Non-pigmented ciliary epithelial cell (primary cell): ENCODE results near the gene SLC25A47.

Experiments
- DNase-seq: peaks from one replicate; pipeline ENCODE4 v3.0.0-alpha.2; 2010; ENCODE audit warnings: low read depth

The SLC25A47 gene

DNA sequence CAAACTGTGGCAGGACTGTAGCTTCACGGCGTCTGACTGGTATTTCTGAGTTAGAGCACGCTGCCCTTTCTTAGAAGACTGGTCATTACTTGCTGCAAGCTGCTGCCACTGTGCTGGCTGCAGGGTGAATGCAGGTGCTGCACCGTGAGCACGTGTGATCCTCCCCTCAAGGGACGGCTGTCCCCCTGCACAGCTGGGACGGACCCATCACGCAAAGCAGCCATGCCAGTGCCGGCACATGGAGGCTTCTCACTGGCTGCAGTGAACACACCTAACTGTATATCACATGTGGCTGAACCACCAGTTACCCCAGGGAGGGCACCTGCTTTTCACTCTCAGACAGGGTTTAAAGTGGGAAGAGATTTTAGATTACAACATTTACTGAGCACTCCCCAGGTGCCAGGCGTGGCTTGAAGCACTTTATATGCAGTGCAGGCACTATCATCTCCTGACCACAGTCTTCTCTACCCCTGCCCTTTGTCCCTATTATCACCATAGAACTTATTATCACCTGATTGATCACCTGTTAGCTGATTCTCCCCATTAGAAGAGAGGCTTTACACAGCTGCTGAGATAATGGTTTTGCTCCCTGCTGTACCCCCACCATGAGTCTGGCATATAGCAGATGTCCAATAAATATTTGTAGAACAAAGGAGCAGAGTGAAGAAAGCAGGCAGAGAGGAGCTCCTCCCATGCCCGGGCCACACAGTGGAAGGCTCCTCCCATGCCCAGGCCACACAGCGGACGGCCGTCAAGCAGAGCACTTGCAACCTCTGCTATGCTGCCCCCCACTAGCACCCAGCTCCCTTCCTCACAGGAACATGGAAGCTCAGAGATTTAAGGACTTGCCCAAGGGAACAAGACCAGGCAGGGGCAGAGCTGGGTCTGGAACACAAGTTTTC lies 25.9 kb downstream of the SLC25A47 start:
- no peak for DNase-seq

DNA sequence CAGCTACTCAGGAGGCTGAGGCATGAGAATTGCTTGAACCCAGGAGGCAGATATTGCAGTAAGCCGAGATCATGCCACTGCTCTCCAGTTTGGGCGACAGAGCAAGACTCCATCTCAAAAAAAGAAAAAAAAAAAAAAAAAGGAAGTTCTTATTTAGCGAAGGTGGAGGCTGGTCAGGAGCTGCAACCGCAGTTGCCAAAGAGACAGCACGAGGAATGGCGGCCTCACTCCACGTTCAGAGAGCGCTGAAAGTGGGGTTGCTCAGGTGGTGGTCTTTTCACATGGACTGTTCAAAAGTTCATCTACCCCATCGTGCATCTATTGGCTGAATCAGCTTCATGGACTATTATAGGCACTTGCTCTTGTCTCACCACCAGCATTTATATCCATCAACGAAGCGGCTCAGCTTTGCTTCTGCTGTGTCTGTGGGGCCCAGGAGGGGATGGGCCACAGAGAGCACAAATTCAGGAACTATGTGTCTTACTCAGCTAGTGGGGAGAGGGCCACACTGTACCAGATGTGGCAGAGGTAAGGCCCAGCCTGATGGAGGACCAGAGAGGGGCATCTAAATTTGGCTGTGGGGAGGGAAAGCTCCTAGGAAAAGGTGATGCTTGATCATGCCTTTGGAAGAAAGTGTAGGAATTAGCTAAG lies 27.3 kb downstream of the SLC25A47 start:
- DNase-seq: no peak

DNA sequence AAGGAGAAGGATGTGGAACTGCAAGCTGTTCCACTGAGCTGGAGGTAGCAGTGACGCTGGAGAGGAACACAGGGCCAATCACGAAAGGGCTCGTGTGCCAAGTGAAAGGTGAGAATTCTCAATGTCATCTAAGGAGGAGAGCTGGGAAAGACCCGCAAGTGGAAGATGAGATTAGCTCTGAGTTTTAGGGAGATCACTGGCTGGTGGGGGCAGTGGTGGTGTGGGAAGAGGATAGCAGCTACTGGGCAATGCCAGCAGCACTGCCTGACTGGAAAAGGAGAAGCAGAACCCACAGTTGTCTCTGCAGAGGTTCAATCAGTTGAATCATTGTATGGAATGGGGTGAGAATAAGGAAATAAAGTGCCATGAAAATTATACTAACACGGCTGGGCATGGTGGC lies 27.8 kb downstream of the SLC25A47 start:
- no peak for DNase-seq

DNA sequence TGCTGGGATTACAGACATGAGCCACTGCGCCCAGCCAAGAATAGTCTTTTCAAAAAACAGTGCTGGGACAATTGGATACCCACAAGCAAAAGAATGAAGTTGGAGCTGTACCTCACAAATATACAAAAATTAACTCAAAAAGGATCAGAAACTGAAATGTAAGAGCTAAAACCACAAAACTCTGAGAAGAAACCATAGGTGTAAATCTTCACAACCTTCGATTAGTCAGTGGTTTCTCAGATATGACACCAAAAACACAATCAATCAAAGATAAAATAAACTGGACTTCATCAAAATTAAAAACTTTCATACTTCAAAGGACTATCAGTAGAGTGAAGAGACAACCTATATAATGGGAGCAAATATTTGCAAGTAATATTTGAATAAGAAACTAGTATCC lies 35.3 kb downstream of the SLC25A47 start:
- DNase-seq: no peak

DNA sequence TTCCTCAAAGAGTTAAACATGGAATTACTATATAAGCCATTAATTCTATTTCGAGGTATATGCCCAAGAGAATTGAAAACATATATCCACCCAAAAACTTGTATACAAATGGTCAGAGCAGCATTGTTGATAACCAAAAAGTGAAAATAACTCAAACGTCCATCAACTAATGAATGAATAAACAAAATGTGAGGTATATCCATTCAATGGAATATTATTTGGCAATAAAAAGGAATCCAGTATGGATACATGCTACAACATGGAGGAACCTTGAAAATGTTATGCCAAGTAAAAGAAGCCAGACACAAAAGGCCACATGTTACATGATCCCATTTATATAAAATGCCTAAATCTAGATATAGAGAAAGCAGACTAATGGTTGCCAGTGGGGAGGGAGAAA lies 36.0 kb downstream of the SLC25A47 start:
- DNase-seq: no peak

- no peak for DNase-seq
These were observed 36.7 kb downstream of the SLC25A47 start for GRCh38 chr14:100359881-100360280.

DNA sequence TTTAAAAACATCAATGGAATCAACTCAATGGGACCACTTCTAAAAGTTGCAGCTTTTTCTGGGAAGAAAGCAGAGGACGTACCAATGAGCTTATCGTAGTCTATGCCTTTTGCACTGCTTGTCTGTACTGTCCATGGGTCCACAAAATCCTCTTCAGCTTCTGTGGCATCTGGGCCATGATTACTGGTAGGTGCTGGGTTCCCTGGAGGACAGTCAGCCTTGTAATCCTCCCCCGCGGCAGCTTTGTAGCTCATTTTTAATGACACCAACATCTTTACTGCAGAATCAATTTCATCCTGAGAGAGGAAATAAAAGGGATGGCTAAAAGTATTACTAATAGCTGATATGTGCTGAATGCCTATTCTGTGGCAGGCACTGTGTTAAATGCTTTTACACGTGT lies 38.5 kb downstream of the SLC25A47 start:
- DNase-seq: no peak

DNA sequence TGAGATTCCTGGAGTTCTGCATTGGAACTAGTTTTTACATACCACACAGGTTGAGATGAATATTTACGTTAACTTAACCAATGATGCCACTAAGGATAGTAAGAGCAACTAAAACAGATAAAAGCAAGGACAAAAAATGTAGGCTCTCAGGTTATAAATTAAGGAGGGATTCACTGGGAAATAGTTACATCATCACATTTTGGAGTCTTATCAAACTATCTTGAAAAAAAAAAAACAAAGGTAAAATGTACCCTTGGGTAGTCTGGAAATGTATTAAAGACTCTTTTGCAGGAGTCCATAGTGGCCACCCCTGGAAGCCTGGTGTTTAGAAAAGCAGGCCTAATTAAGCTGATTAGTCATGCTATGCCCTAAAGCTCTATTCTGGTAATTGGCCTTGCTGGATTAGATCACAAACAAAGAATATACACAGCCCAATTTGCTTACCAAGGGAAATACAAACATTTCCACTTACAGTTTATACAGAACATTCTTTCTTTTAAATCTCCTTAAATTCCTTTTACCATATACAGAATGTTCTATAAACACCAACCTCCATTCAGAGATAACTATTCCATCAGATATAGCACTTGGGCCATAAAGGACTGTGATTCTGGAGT lies 39.3 kb downstream of the SLC25A47 start:
- DNase-seq: no peak

- DNase-seq: no peak
These were observed 39.9 kb downstream of the SLC25A47 start for GRCh38 chr14:100363053-100363452.

DNA sequence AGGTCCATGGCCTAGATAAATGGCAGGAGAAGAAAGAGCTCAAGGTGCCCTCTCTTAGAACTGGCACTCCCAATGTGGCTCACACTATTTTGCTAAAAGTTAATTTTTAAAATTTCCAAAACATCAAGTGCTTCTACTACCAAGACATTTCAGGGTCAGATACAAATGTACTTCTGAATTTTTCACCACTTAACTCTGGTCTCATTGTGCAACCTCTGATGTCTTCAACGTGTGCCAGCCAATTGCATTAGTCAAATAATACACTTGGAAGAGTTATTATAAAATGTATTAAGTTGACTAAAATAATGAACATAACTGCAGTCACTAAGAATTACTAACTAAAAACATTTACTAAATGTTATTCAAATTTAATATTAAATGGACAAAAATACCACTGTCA lies 41.3 kb downstream of the SLC25A47 start:
- DNase-seq: no peak

DNA sequence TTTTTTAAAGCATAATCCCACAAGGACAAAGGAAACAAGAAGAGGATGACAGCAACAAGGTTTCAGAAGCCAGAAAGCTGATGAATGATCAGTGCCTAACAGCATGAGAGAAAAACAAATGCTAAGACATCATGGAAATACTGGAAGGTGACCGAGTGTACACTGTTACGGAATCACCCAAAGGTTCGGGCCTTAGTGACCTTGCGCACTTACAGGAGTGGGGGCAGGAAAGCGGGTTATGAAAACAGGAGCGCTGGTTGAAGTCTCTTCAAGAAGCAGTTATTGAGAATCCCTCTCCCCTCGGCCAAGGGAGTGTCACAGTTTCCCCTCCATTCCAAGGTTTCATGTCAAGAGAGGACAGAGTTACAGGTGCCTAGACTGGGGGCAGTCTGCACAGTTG lies 42.6 kb downstream of the SLC25A47 start:
- DNase-seq: no peak

GRCh38 chr14:100369019-100369418 lies 45.9 kb downstream of the SLC25A47 start:
- no peak for DNase-seq

- no peak for DNase-seq
These were observed 46.9 kb downstream of the SLC25A47 start for GRCh38 chr14:100370003-100370402.

DNA sequence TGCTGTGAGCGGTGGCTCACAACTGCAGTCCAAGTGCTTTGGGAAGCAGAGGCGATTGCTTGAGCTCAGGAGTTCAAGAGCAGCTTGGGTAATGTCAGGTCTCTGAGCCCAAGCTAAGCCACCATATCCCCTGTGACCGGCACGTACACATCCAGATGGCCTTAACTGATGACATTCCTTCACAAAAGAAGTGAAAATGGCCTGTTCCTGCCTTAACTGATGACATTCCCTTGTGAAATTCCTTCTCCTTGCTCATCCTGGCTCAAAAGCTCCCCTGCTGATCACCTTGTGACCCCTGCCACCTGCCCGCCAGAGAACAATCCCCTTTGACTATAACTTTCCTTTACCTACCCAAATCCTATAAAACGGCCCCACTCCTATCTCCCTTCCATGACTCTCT lies 48.6 kb downstream of the SLC25A47 start:
- DNase-seq: no peak

GRCh38 chr14:100372357-100373048 lies 49.4 kb downstream of the SLC25A47 start:
- DNase-seq: no peak

GRCh38 chr14:100374270-100374669 lies 51.1 kb downstream of the SLC25A47 start:
- DNase-seq: no peak

GRCh38 chr14:100374876-100375265 lies 51.7 kb downstream of the SLC25A47 start:
- no peak for DNase-seq

DNA sequence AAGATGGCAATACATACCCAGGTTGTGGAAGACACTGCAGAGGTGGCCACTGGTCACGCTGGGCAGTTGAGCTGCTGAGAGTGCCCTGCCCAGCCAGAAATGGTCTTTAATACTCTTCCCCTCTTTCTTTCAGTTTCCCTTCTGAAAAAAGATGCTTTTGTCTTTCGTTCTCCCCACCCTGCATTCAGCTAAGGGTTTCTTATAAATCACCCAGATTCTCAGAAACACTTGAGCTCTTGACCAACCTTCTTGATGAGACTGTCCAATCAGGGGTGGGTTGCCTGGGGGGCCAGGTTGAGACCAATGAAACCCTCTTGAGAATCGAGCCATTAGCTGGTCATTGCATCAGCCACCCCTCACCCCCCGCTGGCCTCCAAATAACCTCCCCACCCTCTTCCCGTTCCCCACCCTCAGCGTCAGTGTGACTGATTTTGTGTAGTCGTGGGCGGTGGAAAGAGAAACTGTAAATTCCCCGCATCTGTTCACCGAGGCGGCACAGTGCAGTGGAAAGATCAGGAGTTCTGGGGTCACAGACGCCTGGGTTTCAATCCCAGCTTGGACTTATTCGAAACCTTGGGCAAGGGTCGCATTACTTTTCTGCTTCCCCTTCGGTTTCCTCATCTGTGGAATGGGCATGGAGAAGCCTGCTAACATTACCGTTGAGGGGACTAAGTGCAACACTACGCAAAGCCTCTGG lies 52.3 kb downstream of the SLC25A47 start:
- peak; percentile 93 for DNase-seq

DNA sequence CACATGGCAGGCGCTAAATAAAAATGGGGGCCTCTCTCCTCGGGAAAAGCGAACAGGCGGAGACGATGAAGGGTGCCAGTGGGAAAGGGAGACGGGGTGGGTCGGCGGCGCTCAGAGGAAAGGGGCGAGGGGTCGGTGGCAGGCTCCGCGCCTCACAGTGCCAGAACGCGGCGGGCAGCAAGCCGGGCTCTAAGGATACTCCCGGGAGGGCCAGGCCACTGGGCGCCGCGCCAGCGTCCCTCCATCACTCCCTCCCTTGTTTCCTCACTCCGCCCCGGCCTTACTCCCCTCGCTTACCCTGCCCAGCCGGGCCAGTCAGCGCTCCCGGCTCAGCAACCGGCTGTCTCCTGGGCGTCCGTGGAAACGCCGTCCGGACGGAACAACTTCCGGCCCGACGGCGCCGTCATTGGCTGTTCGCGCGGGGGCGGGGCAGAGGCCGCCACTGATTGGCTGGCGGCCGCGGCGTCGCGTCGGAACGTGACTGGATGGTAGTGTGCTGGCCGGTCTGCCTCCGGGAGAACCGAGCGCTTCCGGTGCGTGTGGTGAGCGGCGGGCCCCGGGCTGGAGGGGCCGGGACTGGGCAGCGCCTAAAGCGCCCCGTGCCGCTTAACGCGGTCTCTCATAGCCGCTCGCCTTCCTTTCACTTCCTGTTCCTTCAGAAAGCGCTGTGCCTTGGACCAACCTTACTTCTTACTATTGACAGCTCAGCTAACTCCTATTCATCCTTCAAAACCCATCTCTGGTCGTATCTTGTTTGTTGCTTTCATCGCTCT lies 53.0 kb downstream of the SLC25A47 start, which contains the start of gene WDR25:
Gene WDR25 (plus strand): TSS at position 523 of the 773 bp plus-strand sequence.
- peak; percentile 61 for DNase-seq

- DNase-seq: no peak
These were observed 53.6 kb downstream of the SLC25A47 start for GRCh38 chr14:100376751-100377171.
